ENCODE results near the gene GPR158.

The GPR158 gene

DNA sequence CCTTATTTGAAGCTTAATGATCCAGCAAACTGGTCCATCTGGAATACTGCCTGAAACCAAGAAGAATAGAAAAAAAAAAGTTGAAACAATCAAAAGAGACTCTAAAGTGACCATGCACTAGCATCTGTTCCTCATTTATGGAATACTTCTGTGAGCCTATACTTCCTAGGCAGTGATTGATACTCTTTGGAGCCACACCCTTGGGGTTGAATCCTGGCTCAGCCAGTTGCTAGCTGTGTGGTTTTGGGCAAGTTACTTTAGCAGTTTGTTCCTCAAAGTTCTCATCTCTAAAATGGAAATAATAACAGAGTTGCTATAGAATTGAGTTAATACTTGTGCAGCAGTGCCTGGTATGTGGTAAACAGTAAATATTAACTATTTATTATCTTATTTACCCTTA, 208.9 kb downstream of the GPR158 start:
- Histone ChIP-seq H3K27me3 (ENCODE audit: control insufficient read depth, low read length) (no peaks in the 10 kb centered on the region), H3K4me2 (ENCODE audit: low read length) (no peak overlapping the region), H3K4me1 (ENCODE audit: control insufficient read depth, low read length) (no peaks in the 10 kb centered on the region), H3K79me2 (ENCODE audit: control insufficient read depth, low read length) (no peaks in the 10 kb centered on the region), H3K36me3 (ENCODE audit: control insufficient read depth, low read length) (no peaks in the 10 kb centered on the region), H4K20me1 (ENCODE audit: control insufficient read depth, insufficient read depth, low read depth, low read length) (no peaks in the 10 kb centered on the region), H3K27ac (ENCODE audit: low read depth, low read length) (no peak overlapping the region), H3K9me3 (ENCODE audit: control insufficient read depth, insufficient read depth, low read length) (peaks cover 8% of the 10 kb centered on the region; the same call in 1 of the 2 replicates), H3K4me3 (ENCODE audit: low read length) (no peak overlapping the region), H3F3A (ENCODE audit: control insufficient read depth, insufficient read depth) (no peaks in the 10 kb centered on the region), H3K9me2 (replicated peaks; ENCODE audit: control insufficient read depth, low read length) (no peaks in the 10 kb centered on the region)
- no peak for TF ChIP-seq EZH2phosphoT487 (IDR thresholded peaks at IDR 0.05; ENCODE audit: borderline replicate concordance, low read length)
- TF ChIP-seq, protein P1, sequence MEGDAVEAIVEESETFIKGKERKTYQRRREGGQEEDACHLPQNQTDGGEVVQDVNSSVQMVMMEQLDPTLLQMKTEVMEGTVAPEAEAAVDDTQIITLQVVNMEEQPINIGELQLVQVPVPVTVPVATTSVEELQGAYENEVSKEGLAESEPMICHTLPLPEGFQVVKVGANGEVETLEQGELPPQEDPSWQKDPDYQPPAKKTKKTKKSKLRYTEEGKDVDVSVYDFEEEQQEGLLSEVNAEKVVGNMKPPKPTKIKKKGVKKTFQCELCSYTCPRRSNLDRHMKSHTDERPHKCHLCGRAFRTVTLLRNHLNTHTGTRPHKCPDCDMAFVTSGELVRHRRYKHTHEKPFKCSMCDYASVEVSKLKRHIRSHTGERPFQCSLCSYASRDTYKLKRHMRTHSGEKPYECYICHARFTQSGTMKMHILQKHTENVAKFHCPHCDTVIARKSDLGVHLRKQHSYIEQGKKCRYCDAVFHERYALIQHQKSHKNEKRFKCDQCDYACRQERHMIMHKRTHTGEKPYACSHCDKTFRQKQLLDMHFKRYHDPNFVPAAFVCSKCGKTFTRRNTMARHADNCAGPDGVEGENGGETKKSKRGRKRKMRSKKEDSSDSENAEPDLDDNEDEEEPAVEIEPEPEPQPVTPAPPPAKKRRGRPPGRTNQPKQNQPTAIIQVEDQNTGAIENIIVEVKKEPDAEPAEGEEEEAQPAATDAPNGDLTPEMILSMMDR (IDR thresholded peaks at IDR 0.05; ENCODE audit: low read depth, low read length, poor library complexity, severe bottlenecking): no peak

DNA sequence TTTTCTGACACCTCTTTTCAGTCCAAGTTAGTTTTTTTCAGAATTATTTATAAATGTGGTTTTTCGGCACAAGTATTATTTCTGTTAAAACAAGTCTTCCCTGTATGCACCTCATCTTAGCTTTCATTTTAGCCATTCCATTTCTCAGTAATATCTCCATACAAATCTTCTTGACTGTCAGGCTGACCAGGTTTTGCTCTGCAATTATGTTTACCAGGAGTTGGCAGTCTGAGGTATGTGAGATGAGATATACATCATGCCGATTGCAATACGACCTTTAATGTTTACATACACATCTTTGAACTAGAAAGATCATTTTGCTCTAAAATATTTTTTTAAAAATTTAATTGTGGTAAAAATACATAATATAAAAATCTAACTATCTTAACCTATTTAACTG, 209.8 kb downstream of the GPR158 start:
- TF ChIP-seq EZH2phosphoT487 (IDR thresholded peaks at IDR 0.05; ENCODE audit: borderline replicate concordance, low read length): no peak
- TF ChIP-seq, protein P1 (IDR thresholded peaks at IDR 0.05; ENCODE audit: low read depth, low read length, poor library complexity, severe bottlenecking): no peak
- H3K79me2 ChIP-seq (ENCODE audit: control insufficient read depth, low read length): no peaks in the 10 kb centered on the region
- H3K27ac ChIP-seq (ENCODE audit: low read depth, low read length): no peak overlapping the region
- no peaks in the 10 kb centered on the region for H3K4me1 ChIP-seq (ENCODE audit: control insufficient read depth, low read length)
- no peaks in the 10 kb centered on the region for H3K27me3 ChIP-seq (ENCODE audit: control insufficient read depth, low read length)
- H4K20me1 ChIP-seq (ENCODE audit: control insufficient read depth, insufficient read depth, low read depth, low read length): no peaks in the 10 kb centered on the region
- no peaks in the 10 kb centered on the region for H3K9me2 ChIP-seq (replicated peaks; ENCODE audit: control insufficient read depth, low read length)
- no peaks in the 10 kb centered on the region for H3F3A ChIP-seq (ENCODE audit: control insufficient read depth, insufficient read depth)
- no peak overlapping the region for H3K4me3 ChIP-seq (ENCODE audit: low read length)
- H3K4me2 ChIP-seq (ENCODE audit: low read length): no peak overlapping the region
- H3K36me3 ChIP-seq (ENCODE audit: control insufficient read depth, low read length): no peaks in the 10 kb centered on the region
- peaks cover 13% of the 10 kb centered on the region; the same call in 1 of the 2 replicates for H3K9me3 ChIP-seq (ENCODE audit: control insufficient read depth, insufficient read depth, low read length)

DNA sequence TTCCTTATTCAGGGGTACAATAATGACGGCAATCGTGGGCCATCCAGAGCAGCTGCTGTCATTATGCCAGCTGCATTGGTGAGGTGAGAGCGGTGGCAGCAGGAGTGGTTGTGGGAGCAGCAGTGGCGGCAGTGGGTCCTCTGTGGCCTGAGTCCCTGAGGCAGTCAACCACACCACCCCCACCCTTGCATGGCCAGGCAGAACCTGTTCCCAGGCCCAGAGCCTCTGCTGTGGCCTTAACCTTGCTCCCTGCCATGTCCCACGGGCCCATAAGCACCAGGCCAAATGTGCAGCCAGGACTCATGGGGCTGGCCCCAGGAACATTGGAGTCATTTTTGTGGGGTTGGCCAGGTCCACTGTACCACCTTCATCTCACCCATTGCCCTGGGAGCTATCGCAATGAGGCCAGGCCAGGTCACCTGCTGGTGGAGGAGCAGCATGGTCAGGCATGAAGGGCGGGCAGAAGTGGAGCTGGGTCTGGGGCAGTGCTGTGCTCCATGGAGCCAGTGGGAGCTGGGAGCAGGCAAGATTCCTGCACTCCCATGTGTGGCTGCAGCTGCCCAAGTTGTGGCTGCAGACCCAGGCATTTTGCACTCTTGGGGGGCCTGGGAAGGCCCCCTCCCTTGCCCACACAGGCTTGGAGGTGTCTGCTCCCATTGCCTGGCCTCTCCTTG, 213.5 kb downstream of the GPR158 start:
- Histone ChIP-seq H3K4me1 (ENCODE audit: control insufficient read depth, low read length) (no peaks in the 10 kb centered on the region), H3K4me2 (ENCODE audit: low read length) (no peak overlapping the region), H3K79me2 (ENCODE audit: control insufficient read depth, low read length) (no peaks in the 10 kb centered on the region), H3K9me3 (ENCODE audit: control insufficient read depth, insufficient read depth, low read length) (peaks cover 15% of the 10 kb centered on the region; the same call in 1 of the 2 replicates), H3K9me2 (replicated peaks; ENCODE audit: control insufficient read depth, low read length) (no peaks in the 10 kb centered on the region), H3F3A (ENCODE audit: control insufficient read depth, insufficient read depth) (no peaks in the 10 kb centered on the region), H3K27me3 (ENCODE audit: control insufficient read depth, low read length) (no peaks in the 10 kb centered on the region), H3K27ac (ENCODE audit: low read depth, low read length) (no peak overlapping the region), H3K36me3 (ENCODE audit: control insufficient read depth, low read length) (no peaks in the 10 kb centered on the region), H3K4me3 (ENCODE audit: low read length) (no peak overlapping the region), H4K20me1 (ENCODE audit: control insufficient read depth, insufficient read depth, low read depth, low read length) (no peaks in the 10 kb centered on the region)
- TF ChIP-seq, protein P1 (IDR thresholded peaks at IDR 0.05; ENCODE audit: low read depth, low read length, poor library complexity, severe bottlenecking): no peak
- no peak for TF ChIP-seq EZH2phosphoT487 (IDR thresholded peaks at IDR 0.05; ENCODE audit: borderline replicate concordance, low read length)
